Mononuclear cell (primary cell): ENCODE measurements around the gene TPRX1. TPM values are rescaled to one million over a fixed set of nuclear protein-coding genes. Genes with fewer than 3 reads are reported as not detected.
"Not testable (repeated sequence)": the region's sequence is repeated elsewhere in the genome, so short reads cannot be mapped to it uniquely, and the experiment has no call there.

Experiments
- H3K27me3 ChIP-seq: 2 replicates; pipeline ENCODE4 v1.6.0; 2011; ENCODE audit warnings: low read length, control low read depth; ENCODE audit not compliant: insufficient read depth
- H3K4me1 ChIP-seq: 2 replicates; pipeline ENCODE4 v1.5.1; 2011; ENCODE audit warnings: mild to moderate bottlenecking, low read length, control low read depth; ENCODE audit not compliant: insufficient read depth
- H3K4me3 ChIP-seq: 2 replicates; pipeline ENCODE4 v1.5.1; 2011; ENCODE audit warnings: mild to moderate bottlenecking, low read length, moderate library complexity
- H3K9me3 ChIP-seq: 2 replicates; pipeline ENCODE4 v1.5.1; 2011; ENCODE audit warnings: low read depth, mild to moderate bottlenecking, control low read depth, low read length
- total RNA-seq: library from RNA; depleted of rRNA; stranded (reverse); fragments of >200 nt; gene quantifications from one replicate; pipeline ENCODE4 v1.2.3, GENCODE V29; 2012

The TPRX1 gene
- total RNA-seq, 1 donor = not detected

- H3K4me3 ChIP-seq, H3K4me1 ChIP-seq, H3K27me3 ChIP-seq, H3K9me3 ChIP-seq: not testable (repeated sequence)
Observed at GRCh38 chr19:47816270-47816669, 11.9 kb upstream of the TPRX1 start.

GRCh38 chr19:47813995-47814328, 9.6 kb upstream of the TPRX1 start:
- Histone ChIP-seq H3K4me1 (no peaks in the 10 kb centered on the region), H3K4me3 (no peak overlapping the region), H3K9me3 (no peaks in the 10 kb centered on the region), H3K27me3 (no peaks in the 10 kb centered on the region)

- no peaks in the 10 kb centered on the region for H3K4me1 ChIP-seq
- no peak overlapping the region for H3K4me3 ChIP-seq
- H3K9me3 ChIP-seq = no peaks in the 10 kb centered on the region
- H3K27me3 ChIP-seq = no peaks in the 10 kb centered on the region
Observed at GRCh38 chr19:47813304-47813994, 9.1 kb upstream of the TPRX1 start.

- Histone ChIP-seq H3K9me3 (no peaks in the 10 kb centered on the region), H3K4me3 (no peak overlapping the region), H3K4me1 (no peaks in the 10 kb centered on the region), H3K27me3 (no peaks in the 10 kb centered on the region)
Observed at GRCh38 chr19:47806435-47806834, 2.1 kb upstream of the TPRX1 start.

GRCh38 chr19:47805313-47805712, 962 bp upstream of the TPRX1 start:
- Histone ChIP-seq H3K27me3 (no peaks in the 10 kb centered on the region), H3K4me3 (no peak overlapping the region), H3K9me3 (no peaks in the 10 kb centered on the region), H3K4me1 (no peaks in the 10 kb centered on the region)

GRCh38 chr19:47803671-47804070, 680 bp downstream of the TPRX1 start:
- not testable (repeated sequence) for H3K4me1 ChIP-seq, H3K9me3 ChIP-seq

GRCh38 chr19:47803148-47803547, 1.2 kb downstream of the TPRX1 start:
- not testable (repeated sequence) for H3K4me3 ChIP-seq, H3K4me1 ChIP-seq, H3K9me3 ChIP-seq, H3K27me3 ChIP-seq

More at GRCh38 chr19:47803671-47804070, 680 bp downstream of the TPRX1 start:
- H3K4me3 ChIP-seq, H3K27me3 ChIP-seq: not testable (repeated sequence)

- H3K27me3 ChIP-seq = no peaks in the 10 kb centered on the region
- H3K4me3 ChIP-seq = no peak overlapping the region
- no peaks in the 10 kb centered on the region for H3K4me1 ChIP-seq
- no peaks in the 10 kb centered on the region for H3K9me3 ChIP-seq
Observed at GRCh38 chr19:47802521-47803043, 1.8 kb downstream of the TPRX1 start.

- H3K4me3 ChIP-seq = no peak overlapping the region
- no peaks in the 10 kb centered on the region for H3K27me3 ChIP-seq
- H3K9me3 ChIP-seq = no peaks in the 10 kb centered on the region
- no peaks in the 10 kb centered on the region for H3K4me1 ChIP-seq
Observed at GRCh38 chr19:47801270-47801669, 3.1 kb downstream of the TPRX1 start.

- Histone ChIP-seq H3K27me3 (no peaks in the 10 kb centered on the region), H3K4me3 (no peak overlapping the region), H3K4me1 (no peaks in the 10 kb centered on the region), H3K9me3 (no peaks in the 10 kb centered on the region)
Observed at GRCh38 chr19:47798904-47799266, 5.5 kb downstream of the TPRX1 start.

GRCh38 chr19:47797996-47798903, 6.1 kb downstream of the TPRX1 start:
- Histone ChIP-seq H3K9me3 (no peaks in the 10 kb centered on the region), H3K4me3 (no peak overlapping the region), H3K27me3 (no peaks in the 10 kb centered on the region), H3K4me1 (no peaks in the 10 kb centered on the region)

- Histone ChIP-seq H3K9me3 (no peaks in the 10 kb centered on the region), H3K4me3 (no peak overlapping the region), H3K4me1 (no peaks in the 10 kb centered on the region), H3K27me3 (no peaks in the 10 kb centered on the region)
Observed at GRCh38 chr19:47796785-47797184, 7.6 kb downstream of the TPRX1 start.

- Histone ChIP-seq H3K4me3 (no peak overlapping the region), H3K27me3 (no peaks in the 10 kb centered on the region), H3K9me3 (no peaks in the 10 kb centered on the region), H3K4me1 (no peaks in the 10 kb centered on the region)
Observed at GRCh38 chr19:47794526-47794925, 9.8 kb downstream of the TPRX1 start.

- Histone ChIP-seq H3K4me3 (no peak overlapping the region), H3K9me3 (no peaks in the 10 kb centered on the region), H3K27me3 (no peaks in the 10 kb centered on the region), H3K4me1 (no peaks in the 10 kb centered on the region)
Observed at GRCh38 chr19:47792616-47793015, 11.7 kb downstream of the TPRX1 start.

GRCh38 chr19:47790398-47790814, 13.9 kb downstream of the TPRX1 start:
- Histone ChIP-seq H3K27me3 (no peaks in the 10 kb centered on the region), H3K4me3 (no peak overlapping the region), H3K4me1 (no peaks in the 10 kb centered on the region), H3K9me3 (no peaks in the 10 kb centered on the region)
